Smooth muscle cell (in vitro differentiated cells): ENCODE data around the gene HES5. TPM values are rescaled to one million over a fixed set of nuclear protein-coding genes. Genes with fewer than 3 reads are reported as not detected.
A peak's percentile ranks its signal among the peaks of the same experiment; 100 is the strongest.

Experiments
- DNase-seq: peaks from one replicate; lab custom pipeline; 2025; ENCODE audit not compliant: unreplicated experiment; lab: John Stamatoyannopoulos, UW
- H2AFZ ChIP-seq: fragments of 200-600 bp; sonication (generic); 2 replicates; pipeline ENCODE4 v1.6.0; 2016; ENCODE audit warnings: antibody characterized with exemption, low read depth, mild to moderate bottlenecking
- H3F3A ChIP-seq: fragments of 200-600 bp; sonication (generic); 2 replicates; pipeline ENCODE4 v1.6.0; 2017; ENCODE audit warnings: antibody characterized with exemption, low read depth
- H3K27ac ChIP-seq: fragments of 200-600 bp; sonication (generic); 2 replicates; pipeline ENCODE4 v1.5.1; 2016; ENCODE audit warnings: low read depth, mild to moderate bottlenecking
- H3K27me3 ChIP-seq: fragments of 200-600 bp; sonication (generic); 2 replicates; pipeline ENCODE4 v1.6.1; 2016; ENCODE audit warnings: low read depth, mild to moderate bottlenecking
- H3K36me3 ChIP-seq: fragments of 200-600 bp; sonication (generic); 2 replicates; pipeline ENCODE4 v1.5.1; 2016; ENCODE audit warnings: low read depth
- H3K4me1 ChIP-seq: fragments of 200-600 bp; sonication (generic); 2 replicates; pipeline ENCODE4 v1.5.1; 2016; ENCODE audit warnings: low read depth
- H3K4me2 ChIP-seq: fragments of 200-600 bp; sonication (generic); 2 replicates; pipeline ENCODE4 v1.6.0; 2016; ENCODE audit warnings: mild to moderate bottlenecking
- H3K4me3 ChIP-seq: fragments of 200-600 bp; sonication (generic); 2 replicates; pipeline ENCODE4 v1.5.1; 2016; ENCODE audit warnings: mild to moderate bottlenecking
- H3K79me2 ChIP-seq: fragments of 200-600 bp; sonication (generic); 2 replicates; pipeline ENCODE4 v1.6.0; 2016; ENCODE audit warnings: low read depth, mild to moderate bottlenecking
- H3K9ac ChIP-seq: fragments of 200-600 bp; sonication (generic); 2 replicates; pipeline ENCODE4 v1.6.0; 2016; ENCODE audit warnings: low read depth
- H3K9me3 ChIP-seq: fragments of 200-600 bp; sonication (generic); replicated peaks from 2 replicates; pipeline ENCODE4 v1.5.1; 2016; ENCODE audit warnings: low read depth
- H4K20me1 ChIP-seq: fragments of 200-600 bp; sonication (generic); 2 replicates; pipeline ENCODE4 v1.6.0; 2016; ENCODE audit warnings: low read depth
- WGBS: methylation state at CpG from one replicate; pipeline ENCODE4 v1.1.7; 2016; ENCODE audit warnings: low lambda C conversion rate; 5-methylcytosine and 5-hydroxymethylcytosine counted together
- polyA plus RNA-seq: library from polyadenylated mRNA; unstranded; fragments of >200 nt; fragmentation: Nextera tagmentation; extraction: Ambion mirVana; gene quantifications from 2 replicates; pipeline ENCODE4 v1.2.1, GENCODE V29; 2016
- total RNA-seq: library from RNA; depleted of rRNA; stranded (reverse); fragments of >200 nt; gene quantifications from 2 replicates; pipeline ENCODE4 v1.2.3, GENCODE V29; 2014
- TF ChIP-seq, protein P1 (sequence below): fragments of 200-600 bp; sonication (generic); IDR thresholded peaks from 2 replicates; pipeline ENCODE4 v1.5.1; 2017; ENCODE audit warnings: borderline replicate concordance, mild to moderate bottlenecking, antibody characterized with exemption; ENCODE audit not compliant: insufficient read depth, poor library complexity, severe bottlenecking

HES5 gene
- total and polyA plus RNA-seq, 2 experiments from 2014 or later: 1.6 to 1.7 TPM

DNA sequence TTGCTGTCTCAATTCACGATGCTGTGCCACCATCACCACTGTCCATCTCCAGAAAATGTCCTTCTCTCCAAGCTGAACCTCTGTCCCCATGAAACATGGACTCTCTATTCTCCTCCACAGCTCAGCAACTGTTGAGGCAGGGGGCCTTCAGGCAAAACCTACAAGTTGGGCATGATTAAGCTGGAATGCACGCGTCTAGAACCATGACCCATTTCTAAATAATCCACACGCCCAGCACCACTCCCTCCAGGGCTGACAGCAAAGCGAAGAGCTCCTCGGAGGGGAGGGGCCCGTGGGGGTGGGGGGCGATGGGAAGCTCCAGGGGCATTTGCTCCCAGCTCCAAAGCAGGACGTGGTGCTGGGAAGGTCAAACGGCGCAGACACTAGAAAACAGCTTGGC is 3.3 kb upstream of the HES5 start:
- H3K79me2 ChIP-seq: no peaks in the 10 kb centered on the region
- H3K27me3 ChIP-seq: peaks cover 43% of the 10 kb centered on the region
- H3F3A ChIP-seq: no peaks in the 10 kb centered on the region
- no peaks in the 10 kb centered on the region for H3K9me3 ChIP-seq
- peak overlapping the region; percentile 57 for H3K4me2 ChIP-seq
- H4K20me1 ChIP-seq: no peaks in the 10 kb centered on the region
- no peak for DNase-seq
- peaks cover 40% of the 10 kb centered on the region for H3K4me1 ChIP-seq
- no peaks in the 10 kb centered on the region for H3K36me3 ChIP-seq
- TF ChIP-seq, protein P1, sequence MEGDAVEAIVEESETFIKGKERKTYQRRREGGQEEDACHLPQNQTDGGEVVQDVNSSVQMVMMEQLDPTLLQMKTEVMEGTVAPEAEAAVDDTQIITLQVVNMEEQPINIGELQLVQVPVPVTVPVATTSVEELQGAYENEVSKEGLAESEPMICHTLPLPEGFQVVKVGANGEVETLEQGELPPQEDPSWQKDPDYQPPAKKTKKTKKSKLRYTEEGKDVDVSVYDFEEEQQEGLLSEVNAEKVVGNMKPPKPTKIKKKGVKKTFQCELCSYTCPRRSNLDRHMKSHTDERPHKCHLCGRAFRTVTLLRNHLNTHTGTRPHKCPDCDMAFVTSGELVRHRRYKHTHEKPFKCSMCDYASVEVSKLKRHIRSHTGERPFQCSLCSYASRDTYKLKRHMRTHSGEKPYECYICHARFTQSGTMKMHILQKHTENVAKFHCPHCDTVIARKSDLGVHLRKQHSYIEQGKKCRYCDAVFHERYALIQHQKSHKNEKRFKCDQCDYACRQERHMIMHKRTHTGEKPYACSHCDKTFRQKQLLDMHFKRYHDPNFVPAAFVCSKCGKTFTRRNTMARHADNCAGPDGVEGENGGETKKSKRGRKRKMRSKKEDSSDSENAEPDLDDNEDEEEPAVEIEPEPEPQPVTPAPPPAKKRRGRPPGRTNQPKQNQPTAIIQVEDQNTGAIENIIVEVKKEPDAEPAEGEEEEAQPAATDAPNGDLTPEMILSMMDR: no peak
- 66% methylated on average over 11 of the region's 11 CpGs for WGBS
- no peak overlapping the region for H3K4me3 ChIP-seq
- no peak overlapping the region for H3K9ac ChIP-seq
- peak overlapping the region; percentile 38 for H3K27ac ChIP-seq
- no peak overlapping the region for H2AFZ ChIP-seq

GRCh38 chr1:2532485-2533160 is 2.6 kb upstream of the HES5 start:
- peaks cover 50% of the 10 kb centered on the region for H3K27me3 ChIP-seq
- H3K9me3 ChIP-seq: no peaks in the 10 kb centered on the region
- peak overlapping the region; percentile 57 for H3K4me2 ChIP-seq
- no peak overlapping the region for H2AFZ ChIP-seq
- TF ChIP-seq, protein P1: no peak
- no peaks in the 10 kb centered on the region for H3K36me3 ChIP-seq
- no peak overlapping the region for H3K4me3 ChIP-seq
- no peaks in the 10 kb centered on the region for H3K79me2 ChIP-seq
- no peak for DNase-seq
- peaks cover 40% of the 10 kb centered on the region for H3K4me1 ChIP-seq
- H4K20me1 ChIP-seq: no peaks in the 10 kb centered on the region
- 82% methylated on average over 12 of the region's 23 CpGs for WGBS
- no peak overlapping the region for H3K9ac ChIP-seq
- peak overlapping the region; percentile 38 for H3K27ac ChIP-seq
- no peaks in the 10 kb centered on the region for H3F3A ChIP-seq

DNA sequence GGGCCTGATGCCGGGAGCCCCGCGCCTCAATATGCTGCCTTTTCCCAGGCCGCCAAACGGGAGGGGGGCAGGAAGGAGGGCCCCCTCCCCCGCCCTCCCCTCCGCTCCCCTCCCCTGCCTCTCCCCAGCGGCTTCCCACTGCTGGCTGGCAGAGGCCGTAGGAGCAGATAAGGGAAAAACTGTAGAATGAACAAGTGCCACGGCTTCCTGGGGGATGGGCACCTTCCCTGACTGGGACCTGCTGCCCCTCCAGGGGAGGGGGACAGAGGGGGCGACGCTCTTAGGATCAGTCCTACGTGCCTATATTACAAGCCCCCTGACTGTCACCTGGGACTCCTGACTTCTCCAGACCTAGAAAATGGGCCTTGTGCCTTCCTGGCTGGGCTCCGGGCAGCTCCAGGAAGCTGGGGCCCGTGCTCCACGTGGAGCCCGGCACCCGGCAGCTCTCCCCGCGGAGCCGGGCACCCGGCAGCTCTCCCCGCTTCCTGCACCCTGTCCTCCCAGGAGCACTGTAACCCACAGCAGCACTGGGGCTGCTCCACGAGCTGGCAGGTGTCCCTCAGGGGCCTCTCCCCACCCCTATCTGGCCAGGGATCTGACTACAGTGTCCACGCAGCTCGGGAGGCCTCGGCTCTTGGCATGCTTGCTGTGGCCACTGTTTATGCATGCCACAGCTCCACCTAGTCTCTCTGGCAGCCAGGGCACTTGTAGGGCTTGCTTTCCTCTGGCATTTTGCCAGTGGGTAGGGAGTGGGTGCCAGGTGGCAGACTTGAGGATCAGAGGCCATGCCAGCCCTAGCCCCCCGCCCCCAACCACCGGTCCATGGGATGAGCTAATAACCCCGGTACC is 674 bp upstream of the HES5 start:
- Histone ChIP-seq H3K9ac (no peak overlapping the region), H3K9me3 (no peaks in the 10 kb centered on the region), H4K20me1 (peaks cover 3% of the 10 kb centered on the region), H3K36me3 (no peaks in the 10 kb centered on the region), H3K4me1 (peaks cover 42% of the 10 kb centered on the region), H3K4me2 (peak overlapping the region; percentile 85), H3F3A (no peaks in the 10 kb centered on the region), H3K27ac (no peak overlapping the region), H2AFZ (no peak overlapping the region), H3K27me3 (peaks cover 51% of the 10 kb centered on the region), H3K4me3 (peak overlapping the region; percentile 30), H3K79me2 (peaks cover 3% of the 10 kb centered on the region)
- 49% methylated on average over 28 of the region's 30 CpGs for WGBS
- TF ChIP-seq, protein P1: no peak
- no peak for DNase-seq
